Kidney (tissue), 14 donors: ENCODE data around the gene ARFGAP3. TPM values are rescaled to one million over a fixed set of nuclear protein-coding genes. Genes with fewer than 3 reads are reported as not detected.

Source experiments
- DNase-seq, 5 donors: peaks; one replicate each; pipeline ENCODE4 v3.0.0-alpha.2; 2013 to 2020
- FAIRE-seq: peaks from 2 replicates; lab custom pipeline; 2012; peaks lifted over from hg19 to GRCh38; lab: Jason Lieb, UNC
- H3K27ac ChIP-seq, 2 donors: one replicate each; pipeline ENCODE4 v1.7.0; 2013; ENCODE audit warnings: low read depth in 2 of 2, low read length in 2 of 2, inconsistent platforms in 1 of 2
- H3K27me3 ChIP-seq: one replicate; pipeline ENCODE4 v1.7.1; 2013; ENCODE audit warnings: low read length, inconsistent platforms; ENCODE audit not compliant: control insufficient read depth, insufficient read depth
- H3K36me3 ChIP-seq, 3 donors: one replicate each; pipeline versions ENCODE4 v1.7.0 to v1.7.1; 2013; ENCODE audit warnings: low read length in 3 of 3, control low read depth in 1 of 3, inconsistent platforms in 1 of 3; ENCODE audit not compliant: insufficient read depth in 3 of 3, control insufficient read depth in 2 of 3
- H3K4me1 ChIP-seq, 3 donors: one replicate each; pipeline versions ENCODE4 v1.7.0 to v1.7.1; 2013; ENCODE audit warnings: low read length in 3 of 3, inconsistent platforms in 1 of 3, low read depth in 1 of 3; ENCODE audit not compliant: control insufficient read depth in 2 of 3, insufficient read depth in 2 of 3
- H3K4me3 ChIP-seq, 3 donors: one replicate each; pipeline versions ENCODE4 v1.7.0 to v1.8.1; 2013; ENCODE audit warnings: low read length in 3 of 3, control low read depth in 1 of 3, inconsistent platforms in 1 of 3
- H3K9ac ChIP-seq, 3 donors: one replicate each; pipeline versions ENCODE4 v1.7.0 to v1.7.1; 2013; ENCODE audit warnings: low read length in 3 of 3, control low read depth in 1 of 3, inconsistent platforms in 1 of 3
- H3K9me3 ChIP-seq, 3 donors: one replicate each; pipeline versions ENCODE4 v1.7.0 to v1.7.1; 2013; ENCODE audit warnings: low read length in 3 of 3, control low read depth in 1 of 3, inconsistent platforms in 1 of 3; ENCODE audit not compliant: control insufficient read depth in 2 of 3, insufficient read depth in 1 of 3
- intact Hi-C: fragments of 100-400 bp; cut with DNase I; formaldehyde crosslinking; loops from one replicate; pipeline ENCODE4 v1.11.1; 2022
- polyA plus RNA-seq: library from polyadenylated mRNA; stranded (reverse); fragments of 350-450 nt; fragmentation: Illumina TruSeq; extraction: RNeasy Lipid Tissue Mini Kit (QIAGEN cat#74804); gene quantifications from one replicate; pipeline ENCODE4 v1.2.3, GENCODE V29; 2014; ENCODE audit warnings: low read depth, low replicate concordance; ENCODE audit not compliant: insufficient read depth
- total RNA-seq: library from RNA; stranded (reverse); fragmentation: NEBNext Ultra II Directional; extraction: Animal tissue kit (Norgen Biotek cat#: 25700); gene quantifications from one replicate; pipeline ENCODE4 v1.2.1, GENCODE V29; 2021
- TF ChIP-seq, protein P1 (sequence below): IDR thresholded peaks from 3 replicates; pipeline ENCODE4 v1.5.1; 2012; ENCODE audit warnings: mild to moderate bottlenecking, moderate library complexity, borderline replicate concordance; ENCODE audit not compliant: insufficient read depth; ENCODE audit errors: extremely low read depth
- donor health status: control.
- donor health status: control.
- donor health status: control.
- donor health status: control.
- donor health status: control.
- donor health status: DM: yes; HTN: yes; CAD: no.
- donor health status: Normal renal cell carcinoma (clear cell type).

The ARFGAP3 gene
- total and polyA plus RNA-seq, 2 donors from 2014 or later, result 29.9 to 97.3 TPM

DNA sequence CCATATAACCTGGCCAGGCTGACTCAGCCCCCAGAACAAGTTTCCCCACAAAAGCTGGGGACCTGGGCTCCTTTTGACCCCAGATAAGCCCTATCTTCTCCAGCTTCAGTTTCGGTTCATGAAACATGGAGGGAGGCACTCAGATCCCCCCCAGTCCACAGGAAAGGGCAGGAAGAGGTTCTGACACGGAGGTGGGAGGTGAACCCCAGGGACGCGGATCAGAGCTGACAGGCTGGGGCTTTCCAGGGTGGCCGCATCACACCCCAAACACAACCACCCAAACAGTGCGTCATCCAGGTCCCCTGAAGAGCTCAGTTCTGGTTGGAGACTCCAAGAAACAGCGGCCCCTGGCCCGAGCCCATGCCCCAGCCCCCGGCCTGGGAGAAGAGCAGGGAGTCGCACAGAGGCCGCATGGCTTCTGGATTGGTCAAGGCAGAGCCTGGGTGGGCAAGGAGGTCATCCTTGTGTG is 92.1 kb downstream of the ARFGAP3 start:
- no peak overlapping the region for H3K27ac ChIP-seq
- no peaks in the 10 kb centered on the region for H3K36me3 ChIP-seq
- no peak overlapping the region for H3K4me3 ChIP-seq
- DNase-seq (no peak), FAIRE-seq (no peak)
- no peaks in the 10 kb centered on the region for H3K27me3 ChIP-seq
- intact Hi-C loops, result no loop called here
- TF ChIP-seq, protein P1, sequence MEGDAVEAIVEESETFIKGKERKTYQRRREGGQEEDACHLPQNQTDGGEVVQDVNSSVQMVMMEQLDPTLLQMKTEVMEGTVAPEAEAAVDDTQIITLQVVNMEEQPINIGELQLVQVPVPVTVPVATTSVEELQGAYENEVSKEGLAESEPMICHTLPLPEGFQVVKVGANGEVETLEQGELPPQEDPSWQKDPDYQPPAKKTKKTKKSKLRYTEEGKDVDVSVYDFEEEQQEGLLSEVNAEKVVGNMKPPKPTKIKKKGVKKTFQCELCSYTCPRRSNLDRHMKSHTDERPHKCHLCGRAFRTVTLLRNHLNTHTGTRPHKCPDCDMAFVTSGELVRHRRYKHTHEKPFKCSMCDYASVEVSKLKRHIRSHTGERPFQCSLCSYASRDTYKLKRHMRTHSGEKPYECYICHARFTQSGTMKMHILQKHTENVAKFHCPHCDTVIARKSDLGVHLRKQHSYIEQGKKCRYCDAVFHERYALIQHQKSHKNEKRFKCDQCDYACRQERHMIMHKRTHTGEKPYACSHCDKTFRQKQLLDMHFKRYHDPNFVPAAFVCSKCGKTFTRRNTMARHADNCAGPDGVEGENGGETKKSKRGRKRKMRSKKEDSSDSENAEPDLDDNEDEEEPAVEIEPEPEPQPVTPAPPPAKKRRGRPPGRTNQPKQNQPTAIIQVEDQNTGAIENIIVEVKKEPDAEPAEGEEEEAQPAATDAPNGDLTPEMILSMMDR, result no peak
- H3K9ac ChIP-seq, result no peak overlapping the region
- H3K4me1 ChIP-seq, result peaks cover 0 to 6% (median 0%) of the 10 kb centered on the region in 3 donors
- no peaks in the 10 kb centered on the region for H3K9me3 ChIP-seq

DNA sequence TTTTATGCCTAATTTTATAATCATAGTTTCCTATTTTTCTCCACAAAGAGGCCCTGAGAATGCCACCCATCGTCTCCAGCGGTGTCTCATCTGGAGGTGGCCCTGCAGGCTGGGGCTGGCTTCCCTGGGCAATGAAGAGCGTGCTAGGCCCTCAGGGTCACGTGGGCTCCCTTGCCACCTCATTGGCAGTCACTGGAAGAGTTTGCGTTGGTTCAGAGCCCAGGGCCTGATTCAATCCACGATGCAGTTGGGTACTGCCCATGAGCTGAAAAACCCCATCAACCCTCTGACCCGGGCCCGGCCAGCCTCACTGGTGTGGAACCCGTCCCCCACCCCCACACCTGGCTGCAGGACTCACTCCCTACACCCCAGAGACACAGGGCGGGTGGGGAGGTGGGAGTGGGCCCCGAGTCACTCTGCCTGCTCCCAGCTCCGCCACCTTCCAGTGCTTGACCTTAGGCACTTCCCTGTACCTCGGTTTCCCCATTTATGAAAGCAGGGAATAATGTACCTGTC is 93.0 kb downstream of the ARFGAP3 start:
- Histone ChIP-seq H3K4me3 (no peak overlapping the region), H3K36me3 (no peaks in the 10 kb centered on the region), H3K9ac (no peak overlapping the region), H3K9me3 (no peaks in the 10 kb centered on the region), H3K4me1 (no peaks in the 10 kb centered on the region), H3K27me3 (no peaks in the 10 kb centered on the region), H3K27ac (no peak overlapping the region)
- TF ChIP-seq, protein P1, result no peak
- no peak for FAIRE-seq
- intact Hi-C loops, result no loop called here
- DNase-seq, result no peak

DNA sequence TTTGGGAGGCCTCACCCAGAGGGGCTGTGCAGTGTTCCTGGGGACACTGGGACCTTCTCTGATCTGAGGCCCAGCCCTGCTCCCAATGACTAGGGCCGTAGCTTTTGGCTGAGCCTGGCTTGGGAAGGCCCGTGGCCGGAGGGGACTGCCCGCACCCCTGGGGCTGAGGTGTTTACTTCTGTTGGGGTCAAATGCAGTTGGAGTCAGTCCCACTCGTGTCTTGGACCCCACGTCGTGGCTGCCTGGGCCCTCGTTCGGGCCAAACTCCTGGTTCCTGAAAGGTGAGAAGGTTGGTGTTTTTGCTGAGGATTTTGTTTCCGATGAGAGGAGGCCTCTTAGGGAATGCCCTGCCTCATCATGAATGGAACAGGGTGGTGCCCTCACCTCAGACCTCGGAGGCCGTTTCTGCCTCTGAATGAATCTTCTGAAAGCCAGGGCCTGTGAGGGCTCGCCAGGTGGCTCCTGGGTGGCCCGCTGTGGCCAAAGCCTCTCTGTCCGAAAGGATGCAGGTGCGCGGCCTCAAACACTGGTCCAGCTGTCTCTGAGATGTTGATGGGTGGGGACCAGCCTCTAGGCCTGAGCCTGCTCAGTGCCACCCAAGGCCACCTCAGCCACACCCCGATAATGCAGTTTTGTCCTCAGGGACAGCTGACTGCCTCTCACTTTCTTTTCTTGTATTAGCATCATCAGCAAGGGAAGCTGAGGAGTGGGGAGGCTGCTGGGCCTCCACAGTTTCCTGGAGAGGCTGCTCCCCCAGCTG is 96.1 kb downstream of the ARFGAP3 start:
- no peaks in the 10 kb centered on the region for H3K27me3 ChIP-seq
- H3K36me3 ChIP-seq, result no peaks in the 10 kb centered on the region
- DNase-seq, result no peak
- intact Hi-C loops, result no loop called here
- H3K4me3 ChIP-seq, result no peak overlapping the region
- no peaks in the 10 kb centered on the region for H3K9me3 ChIP-seq
- no peak overlapping the region for H3K9ac ChIP-seq
- no peak overlapping the region for H3K27ac ChIP-seq
- H3K4me1 ChIP-seq, result no peaks in the 10 kb centered on the region
- no peak for FAIRE-seq
- TF ChIP-seq, protein P1, result no peak
